HepG2 (cell line): Measurements from ENCODE around the gene SIAH2. TPM values are rescaled to one million over a fixed set of nuclear protein-coding genes. Genes with fewer than 3 reads are reported as not detected.
A peak's percentile ranks its signal among the peaks of the same experiment; 100 is the strongest.

Experiments used
- ATAC-seq: fragments of 200-7000 bp; cut with Tn5 transposase; 3 replicates; pipeline ENCODE4 v1.9.1; 2020; ENCODE audit warnings: mild to moderate bottlenecking, moderate library complexity
- BruUV-seq: library from RNA; stranded (reverse); fragments of 400-500 nt; replicated peaks from 2 replicates; lab custom pipeline; 2021; lab: Mats Ljungman, UMichigan
- CTCF ChIA-PET: fragments of 300-600 bp; formaldehyde crosslinking; extraction: SDS; loops from one replicate; lab custom pipeline; 2021; ENCODE audit warnings: low total read pairs, inconsistent platforms, low intra/inter-chr PET ratio; lab: Yijun Ruan, JAX
- POLR2A ChIA-PET: fragments of 350-600 bp; sonication (Branson Sonifier 250); formaldehyde crosslinking; loops from one replicate; lab custom pipeline; 2020; ENCODE audit warnings: antibody characterized with exemption, inconsistent platforms; lab: Yijun Ruan, JAX
- DNase-seq: peaks from one replicate; pipeline ENCODE4 v3.0.0-alpha.2; 2015; ENCODE audit warnings: low spot score
- FAIRE-seq: peaks from 3 replicates; lab custom pipeline; 2011; peaks lifted over from hg19 to GRCh38; lab: Jason Lieb, UNC
- H2AFZ ChIP-seq: one replicate; pipeline ENCODE4 v1.6.1; 2011; ENCODE audit warnings: low read length, inconsistent platforms
- H3K27ac ChIP-seq: fragments of 300-600 bp; 3 replicates; pipeline ENCODE4 v1.8.0; 2011; ENCODE audit warnings: mixed run types, mild to moderate bottlenecking, mixed read lengths, low read length, inconsistent platforms; ENCODE audit not compliant: insufficient read depth; ENCODE audit errors: extremely low read length
- H3K27me3 ChIP-seq, 2 experiments: fragments of 200-600 bp in 1 of 2; 2 replicates in 1 of 2; 3 replicates in 1 of 2; pipeline versions ENCODE4 v1.6.0 to v1.8.0; 2011; ENCODE audit warnings: low read length in 2 of 2, mild to moderate bottlenecking in 2 of 2, moderate library complexity in 2 of 2, inconsistent platforms in 1 of 2; ENCODE audit not compliant: insufficient read depth in 2 of 2, control insufficient read depth in 1 of 2
- H3K36me3 ChIP-seq, 2 experiments: fragments of 200-600 bp in 1 of 2; replicated peaks in 1 of 2; 2 replicates in 1 of 2; 3 replicates in 1 of 2; pipeline versions ENCODE4 v1.5.1 to v1.8.0; 2011; ENCODE audit warnings: low read length in 2 of 2, inconsistent platforms in 1 of 2; ENCODE audit not compliant: insufficient read depth in 2 of 2, control insufficient read depth in 1 of 2
- H3K4me1 ChIP-seq: 2 replicates; pipeline ENCODE4 v1.5.1; 2012; ENCODE audit warnings: low read length, inconsistent platforms; ENCODE audit not compliant: insufficient read depth
- H3K4me2 ChIP-seq: 2 replicates; pipeline ENCODE4 v1.6.0; 2011; ENCODE audit warnings: low read depth, low read length, inconsistent platforms
- H3K4me3 ChIP-seq, 3 experiments: fragments of 200-600 bp in 1 of 3; sonication (generic), shearing (Covaris generic) in 1 of 3; replicated peaks in 1 of 3; 2 replicates each; pipeline ENCODE4 v1.5.1; 2011 to 2016; ENCODE audit warnings: low read length in 3 of 3, inconsistent platforms in 2 of 3, low read depth in 2 of 3, mild to moderate bottlenecking in 2 of 3, control low read depth in 1 of 3, mixed read lengths in 1 of 3; ENCODE audit not compliant: insufficient read depth in 1 of 3
- H3K79me2 ChIP-seq: one replicate; pipeline ENCODE4 v1.6.1; 2011; ENCODE audit warnings: low read length, inconsistent platforms; ENCODE audit not compliant: insufficient read depth
- H3K9ac ChIP-seq: 2 replicates; pipeline ENCODE4 v1.6.0; 2011; ENCODE audit warnings: mild to moderate bottlenecking, low read depth, low read length, inconsistent platforms; ENCODE audit not compliant: insufficient read depth
- H3K9me3 ChIP-seq: 2 replicates; pipeline ENCODE4 v1.5.1; 2012; ENCODE audit warnings: mild to moderate bottlenecking, low read length
- H4K20me1 ChIP-seq: 2 replicates; pipeline ENCODE4 v1.6.0; 2011; ENCODE audit warnings: inconsistent platforms, mild to moderate bottlenecking, low read length, moderate library complexity; ENCODE audit not compliant: insufficient read depth
- ELF3 ChIP-seq: IDR thresholded peaks from 2 replicates; pipeline ENCODE4 v1.6.1; 2016; ENCODE audit warnings: missing genetic modification reagents, missing compliant biosample characterization
- FOXP1 ChIP-seq, 2 experiments: fragments of 450-650 bp in 1 of 2; IDR thresholded peaks; 2 replicates each; pipeline ENCODE4 v1.6.1; 2017 to 2018; ENCODE audit warnings: antibody characterized with exemption in 1 of 2
- GFI1 ChIP-seq: sonication (generic); formaldehyde crosslinking; IDR thresholded peaks from 2 replicates; pipeline ENCODE4 v1.5.0; 2020; ENCODE audit warnings: missing genetic modification reagents, mild to moderate bottlenecking, borderline replicate concordance
- IKZF4 ChIP-seq: sonication (generic); formaldehyde crosslinking; IDR thresholded peaks from 2 replicates; pipeline ENCODE4 v1.5.1; 2020; ENCODE audit warnings: borderline replicate concordance, mild to moderate bottlenecking, low read depth, missing genetic modification reagents; ENCODE audit errors: not compliant biosample characterization
- KLF13 ChIP-seq: sonication (generic); formaldehyde crosslinking; IDR thresholded peaks from 2 replicates; pipeline ENCODE4 v1.4.0; 2020; ENCODE audit warnings: mild to moderate bottlenecking, missing genetic modification reagents
- MAFF ChIP-seq: IDR thresholded peaks from 2 replicates; pipeline ENCODE4 v1.6.1; 2011; ENCODE audit warnings: low read depth, low read length, improper control_type of control experiment
- NAIF1 ChIP-seq: sonication (generic); formaldehyde crosslinking; IDR thresholded peaks from 2 replicates; pipeline ENCODE4 v1.5.0; 2020; ENCODE audit warnings: mild to moderate bottlenecking, missing genetic modification reagents, borderline replicate concordance
- NR2F2 ChIP-seq: IDR thresholded peaks from 2 replicates; pipeline ENCODE4 v1.6.1; 2012; ENCODE audit warnings: low read depth, inconsistent platforms, borderline replicate concordance
- PHF8 ChIP-seq: sonication (generic); formaldehyde crosslinking; IDR thresholded peaks from 2 replicates; pipeline ENCODE4 v1.5.0; 2020; ENCODE audit warnings: missing genetic modification reagents
- RBAK ChIP-seq: sonication (generic); formaldehyde crosslinking; IDR thresholded peaks from 2 replicates; pipeline ENCODE4 v1.5.1; 2020; ENCODE audit warnings: mild to moderate bottlenecking, missing genetic modification reagents
- SSRP1 ChIP-seq: IDR thresholded peaks from 2 replicates; pipeline ENCODE4 v1.6.1; 2016; ENCODE audit warnings: control low read depth
- THAP11 ChIP-seq: IDR thresholded peaks from 2 replicates; pipeline ENCODE4 v1.6.1; 2016; ENCODE audit warnings: missing biosample characterization, missing genetic modification reagents
- ZBTB3 ChIP-seq: sonication (generic); formaldehyde crosslinking; IDR thresholded peaks from 2 replicates; pipeline ENCODE4 v1.4.0; 2020; ENCODE audit warnings: low read depth, mild to moderate bottlenecking, moderate library complexity, missing genetic modification reagents, borderline replicate concordance
- ZFP37 ChIP-seq: sonication (generic); formaldehyde crosslinking; IDR thresholded peaks from 2 replicates; pipeline ENCODE4 v1.4.0; 2020; ENCODE audit warnings: missing genetic modification reagents, borderline replicate concordance
- ZNF83 ChIP-seq: sonication (generic); formaldehyde crosslinking; IDR thresholded peaks from 2 replicates; pipeline ENCODE4 v1.4.0; 2020; ENCODE audit warnings: missing genetic modification reagents, mild to moderate bottlenecking, borderline replicate concordance
- WGBS: methylation state at CpG from one replicate; pipeline ENCODE4 v1.1.6; 2017; ENCODE audit warnings: low lambda C conversion rate; 5-methylcytosine and 5-hydroxymethylcytosine counted together
- in situ Hi-C: cut with HindIII; loops from 2 replicates; pipeline ENCODE4 v1.10.0; 2017; ENCODE audit warnings: low pct_unique_long_range_greater_than_20kb; ENCODE audit not compliant: extremely low pct_ligation_motif_present
- intact Hi-C: fragments of 100-400 bp; cut with micrococcal nuclease; formaldehyde crosslinking; loops from one replicate; pipeline ENCODE4 v1.10.0; 2022; ENCODE audit not compliant: unreplicated experiment
- polyA plus RNA-seq, 8 experiments: library from polyadenylated mRNA; depleted of rRNA in 3 of 8; stranded (reverse) in 7 of 8; unstranded in 1 of 8; fragments of >200 nt; fragmentation: Illumina TruSeq in 4 of 8; extraction: Trizol in 4 of 8; gene quantifications; 2 replicates each; pipeline versions ENCODE4 v1.2.1 to v1.2.3, GENCODE V29; 2011 to 2016; ENCODE audit warnings: low read depth in 4 of 8, missing spikeins in 1 of 8, mixed read lengths in 1 of 8; ENCODE audit not compliant: insufficient read depth in 1 of 8
- total RNA-seq, 5 experiments: library from RNA; depleted of rRNA; stranded (reverse); fragments of >200 nt; fragmentation: Illumina TruSeq; extraction: Trizol; gene quantifications; 2 replicates each; pipeline ENCODE4 v1.2.3, GENCODE V29; 2016; ENCODE audit warnings: low read depth in 1 of 5
- TF ChIP-seq, protein P1 (sequence below): sonication (generic); formaldehyde crosslinking; IDR thresholded peaks from 2 replicates; pipeline ENCODE4 v1.5.1; 2020; ENCODE audit warnings: missing genetic modification reagents, mild to moderate bottlenecking, borderline replicate concordance
- TF ChIP-seq, protein P2 (sequence below): sonication (generic); formaldehyde crosslinking; IDR thresholded peaks from 2 replicates; pipeline ENCODE4 v1.5.0; 2020; ENCODE audit warnings: mild to moderate bottlenecking, missing genetic modification reagents, moderate library complexity
- TF ChIP-seq, protein P3 (sequence below): IDR thresholded peaks from 2 replicates; pipeline ENCODE4 v1.6.1; 2016

SIAH2 gene
- total and polyA plus RNA-seq, 2 of the 13 experiments (the other 11 are each of a cell fraction or from before 2014, with no cell fraction given), result 71.8 to 117 TPM

DNA sequence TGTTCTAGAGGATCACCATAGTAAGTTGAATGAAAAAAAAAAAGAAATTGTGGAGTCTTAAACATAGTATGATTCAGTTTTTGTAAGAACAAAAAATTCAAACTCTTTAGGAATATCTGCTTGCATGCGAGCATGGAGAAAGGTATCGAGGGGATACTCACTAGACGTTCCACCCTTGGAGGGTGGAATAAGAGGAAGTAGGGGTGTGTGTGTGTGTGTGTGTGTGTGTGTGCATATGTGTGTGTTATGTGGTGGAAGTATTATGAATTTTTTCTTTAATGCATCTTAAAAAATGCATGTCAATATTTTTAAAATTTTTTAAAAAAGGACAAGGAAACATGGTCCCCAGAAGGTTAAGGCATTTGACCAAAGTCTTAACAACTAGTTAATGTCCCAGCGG, 26.5 kb upstream of the SIAH2 start (continued):
- TF ChIP-seq FOXP1 (IDR thresholded peaks at IDR 0.05) (no peak), FOXP1 (CRISPR knock-in tag; IDR thresholded peaks at IDR 0.05) (no peak), ZBTB3 (CRISPR knock-in tag) (no peak), ZFP37 (no peak), RBAK (CRISPR knock-in tag) (no peak), KLF13 (no peak), PHF8 (CRISPR knock-in tag) (no peak), SSRP1 (no peak), NAIF1 (CRISPR knock-in tag) (no peak), NR2F2 (no peak), MAFF (no peak), IKZF4 (CRISPR knock-in tag) (no peak)
- TF ChIP-seq, protein P1, sequence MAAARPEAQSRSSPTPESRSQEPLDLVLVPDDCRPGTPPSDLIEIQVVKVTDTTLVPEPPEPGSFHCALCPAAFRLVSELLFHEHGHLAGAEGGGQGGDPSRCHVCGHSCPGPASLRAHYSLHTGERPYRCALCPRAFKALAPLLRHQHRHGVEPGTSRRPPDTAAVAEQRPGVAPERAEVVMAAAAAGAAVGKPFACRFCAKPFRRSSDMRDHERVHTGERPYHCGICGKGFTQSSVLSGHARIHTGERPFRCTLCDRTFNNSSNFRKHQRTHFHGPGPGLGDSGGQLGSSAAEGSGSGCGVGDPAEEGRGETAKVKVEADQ (CRISPR knock-in tag), result no peak

DNA sequence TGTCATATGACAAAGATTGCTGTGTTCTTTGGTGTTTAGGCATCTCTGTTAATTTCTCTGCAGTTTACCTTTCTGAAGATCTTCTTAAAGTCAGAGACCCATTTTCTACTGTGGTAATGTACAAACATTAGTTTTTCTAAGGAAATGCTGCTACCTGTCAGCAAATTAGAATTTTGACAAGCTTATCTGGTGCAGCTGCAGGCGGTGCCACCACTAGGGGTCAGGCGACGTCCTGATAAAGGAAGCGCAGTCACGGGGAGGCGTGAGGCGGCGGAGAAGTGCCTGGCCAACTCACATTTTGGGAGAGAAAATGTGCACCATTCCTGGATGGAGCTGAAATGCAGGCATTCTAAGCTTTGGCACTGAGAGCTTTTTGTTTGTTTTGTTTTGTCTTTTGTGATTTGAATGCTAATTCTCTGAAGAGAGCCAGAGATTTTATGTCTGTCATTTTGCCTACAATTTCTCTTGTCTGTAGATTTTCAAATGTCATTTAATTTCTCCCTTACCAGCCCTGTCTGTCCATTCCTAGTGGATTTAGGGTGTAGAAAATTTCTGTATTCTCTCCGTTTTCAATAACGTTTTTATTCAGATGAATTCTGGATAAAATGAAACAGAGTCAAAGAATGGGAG, 24.9 kb upstream of the SIAH2 start:
- FAIRE-seq, result peak; percentile 44
- in situ Hi-C loops, result loop anchor here (5.0 to 10.0 kb wide), 2 partner anchors 47 to 79 kb away; no protein-coding TSS in a partner anchor
- ChIA-PET POLR2A (interaction anchor here (0.8 kb wide), 1 partner anchor 25 kb away, joined by 4 read pairs; the partner anchor contains the start of gene SIAH2), CTCF (interaction anchor here (1.5 to 3.0 kb wide), 4 partner anchors 42 to 358 kb away, joined by 4 to 21 read pairs (median 8); no protein-coding TSS in a partner anchor)
- peak; percentile 95 for ATAC-seq
- H4K20me1 ChIP-seq, result no peaks in the 10 kb centered on the region
- H2AFZ ChIP-seq, result peak overlapping the region; percentile 33
- no peaks in the 10 kb centered on the region for H3K9me3 ChIP-seq
- peak overlapping the region; percentile 40; the same call in 1 of the 2 replicates for H3K4me2 ChIP-seq
- no peak overlapping the region for H3K9ac ChIP-seq
- BruUV-seq, result no TSS peak
- H3K4me1 ChIP-seq, result peaks cover 7% of the 10 kb centered on the region; the same call in 1 of the 2 replicates
- H3K27me3 ChIP-seq, result peaks cover 2 to 10% of the 10 kb centered on the region in 2 experiments; a peak in 2 of 5 replicates
- no peaks in the 10 kb centered on the region for H3K36me3 ChIP-seq
- WGBS, result 0% methylated on average over 10 of the region's 10 CpGs
- intact Hi-C loops, result loop anchor here (1.0 to 5.0 kb wide), 5 partner anchors 24 to 359 kb away; no protein-coding TSS in a partner anchor
- no peak overlapping the region for H3K27ac ChIP-seq
- H3K4me3 ChIP-seq, result no peak overlapping the region
- peak; percentile 53 for DNase-seq
- no peaks in the 10 kb centered on the region for H3K79me2 ChIP-seq
- TF ChIP-seq THAP11, result no peak
- TF ChIP-seq, protein P2, sequence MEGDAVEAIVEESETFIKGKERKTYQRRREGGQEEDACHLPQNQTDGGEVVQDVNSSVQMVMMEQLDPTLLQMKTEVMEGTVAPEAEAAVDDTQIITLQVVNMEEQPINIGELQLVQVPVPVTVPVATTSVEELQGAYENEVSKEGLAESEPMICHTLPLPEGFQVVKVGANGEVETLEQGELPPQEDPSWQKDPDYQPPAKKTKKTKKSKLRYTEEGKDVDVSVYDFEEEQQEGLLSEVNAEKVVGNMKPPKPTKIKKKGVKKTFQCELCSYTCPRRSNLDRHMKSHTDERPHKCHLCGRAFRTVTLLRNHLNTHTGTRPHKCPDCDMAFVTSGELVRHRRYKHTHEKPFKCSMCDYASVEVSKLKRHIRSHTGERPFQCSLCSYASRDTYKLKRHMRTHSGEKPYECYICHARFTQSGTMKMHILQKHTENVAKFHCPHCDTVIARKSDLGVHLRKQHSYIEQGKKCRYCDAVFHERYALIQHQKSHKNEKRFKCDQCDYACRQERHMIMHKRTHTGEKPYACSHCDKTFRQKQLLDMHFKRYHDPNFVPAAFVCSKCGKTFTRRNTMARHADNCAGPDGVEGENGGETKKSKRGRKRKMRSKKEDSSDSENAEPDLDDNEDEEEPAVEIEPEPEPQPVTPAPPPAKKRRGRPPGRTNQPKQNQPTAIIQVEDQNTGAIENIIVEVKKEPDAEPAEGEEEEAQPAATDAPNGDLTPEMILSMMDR (CRISPR knock-in tag), result peak; percentile 94
- 0 out of 2 replicates have a peak, but pooled peaks have one; percentile 17 for TF ChIP-seq GFI1
- TF ChIP-seq ELF3 (CRISPR knock-in tag), result 0 out of 2 replicates have a peak, but pooled peaks have one; percentile 25
- no peak for TF ChIP-seq ZNF83 (CRISPR knock-in tag)
- TF ChIP-seq, protein P3, sequence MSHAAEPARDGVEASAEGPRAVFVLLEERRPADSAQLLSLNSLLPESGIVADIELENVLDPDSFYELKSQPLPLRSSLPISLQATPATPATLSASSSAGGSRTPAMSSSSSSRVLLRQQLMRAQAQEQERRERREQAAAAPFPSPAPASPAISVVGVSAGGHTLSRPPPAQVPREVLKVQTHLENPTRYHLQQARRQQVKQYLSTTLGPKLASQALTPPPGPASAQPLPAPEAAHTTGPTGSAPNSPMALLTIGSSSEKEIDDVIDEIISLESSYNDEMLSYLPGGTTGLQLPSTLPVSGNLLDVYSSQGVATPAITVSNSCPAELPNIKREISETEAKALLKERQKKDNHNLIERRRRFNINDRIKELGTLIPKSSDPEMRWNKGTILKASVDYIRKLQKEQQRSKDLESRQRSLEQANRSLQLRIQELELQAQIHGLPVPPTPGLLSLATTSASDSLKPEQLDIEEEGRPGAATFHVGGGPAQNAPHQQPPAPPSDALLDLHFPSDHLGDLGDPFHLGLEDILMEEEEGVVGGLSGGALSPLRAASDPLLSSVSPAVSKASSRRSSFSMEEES (CRISPR knock-in tag), result 0 out of 2 replicates have a peak, but pooled peaks have one; percentile 28
